Neural progenitor cell (in vitro differentiated cells): Measurements from ENCODE around the gene TRPC4. TPM values are rescaled to one million over a fixed set of nuclear protein-coding genes. Genes with fewer than 3 reads are reported as not detected.

Source experiments
- DNase-seq: peaks from one replicate; pipeline ENCODE4 v3.0.0-alpha.2; 2016; ENCODE audit warnings: low spot score
- H2AFZ ChIP-seq: fragments of 200-600 bp; sonication (generic); replicated peaks from 2 replicates; pipeline ENCODE4 v1.6.1; 2016; ENCODE audit warnings: antibody characterized with exemption
- H3F3A ChIP-seq: fragments of 200-600 bp; sonication (generic); 2 replicates; pipeline ENCODE4 v1.6.1; 2016; ENCODE audit warnings: antibody characterized with exemption, low read depth
- H3K27ac ChIP-seq: fragments of 200-600 bp; sonication (generic); 2 replicates; pipeline ENCODE4 v1.5.1; 2016; ENCODE audit warnings: mild to moderate bottlenecking
- H3K27me3 ChIP-seq: fragments of 200-600 bp; sonication (generic); 2 replicates; pipeline ENCODE4 v1.6.1; 2016; ENCODE audit warnings: mild to moderate bottlenecking, moderate library complexity
- H3K36me3 ChIP-seq: fragments of 200-600 bp; sonication (generic); 2 replicates; pipeline ENCODE4 v1.5.1; 2016
- H3K4me1 ChIP-seq: fragments of 200-600 bp; sonication (generic); 2 replicates; pipeline ENCODE4 v1.6.1; 2016; ENCODE audit warnings: mixed run types
- H3K4me2 ChIP-seq: fragments of 200-600 bp; sonication (generic); 2 replicates; pipeline ENCODE4 v1.6.1; 2016
- H3K4me3 ChIP-seq: fragments of 200-600 bp; sonication (generic); 2 replicates; pipeline ENCODE4 v1.5.1; 2016
- H3K79me2 ChIP-seq: fragments of 200-600 bp; sonication (generic); 2 replicates; pipeline ENCODE4 v1.6.1; 2016; ENCODE audit warnings: low read depth
- H3K9ac ChIP-seq: fragments of 200-600 bp; sonication (generic); 2 replicates; pipeline ENCODE4 v1.6.1; 2016
- H3K9me3 ChIP-seq: fragments of 200-600 bp; sonication (generic); 2 replicates; pipeline ENCODE4 v1.5.1; 2016; ENCODE audit warnings: low read depth
- H4K20me1 ChIP-seq: fragments of 200-600 bp; sonication (generic); 2 replicates; pipeline ENCODE4 v1.6.1; 2016; ENCODE audit warnings: low read depth
- H3K27ac Mint-ChIP-seq: 3 replicates; pipeline ENCODE4 v1.8.0; 2021; ENCODE audit warnings: mixed read lengths
- H3K27me3 Mint-ChIP-seq: 2 replicates; pipeline ENCODE4 v1.8.0; 2022; ENCODE audit warnings: low read depth, mild to moderate bottlenecking, inconsistent platforms, moderate library complexity, mixed read lengths; ENCODE audit not compliant: insufficient read depth
- H3K36me3 Mint-ChIP-seq: 3 replicates; pipeline ENCODE4 v1.8.0; 2021; ENCODE audit warnings: mixed read lengths
- H3K4me1 Mint-ChIP-seq: 3 replicates; pipeline ENCODE4 v1.8.0; 2021; ENCODE audit warnings: mixed read lengths
- H3K4me3 Mint-ChIP-seq: 3 replicates; pipeline ENCODE4 v1.8.0; 2021; ENCODE audit warnings: mild to moderate bottlenecking, moderate library complexity, mixed read lengths
- H3K9me3 Mint-ChIP-seq: 3 replicates; pipeline ENCODE4 v1.8.0; 2020; ENCODE audit warnings: mixed read lengths
- EZH2 ChIP-seq: fragments of 200-600 bp; sonication (generic); IDR thresholded peaks from 2 replicates; pipeline ENCODE4 v1.6.1; 2017; ENCODE audit warnings: antibody characterized with exemption, mild to moderate bottlenecking, moderate library complexity
- EZH2phosphoT487 ChIP-seq: fragments of 200-600 bp; sonication (generic); IDR thresholded peaks from 2 replicates; pipeline ENCODE4 v1.6.1; 2017; ENCODE audit warnings: antibody characterized with exemption
- total RNA-seq: library from RNA; depleted of rRNA; stranded (reverse); fragments of >200 nt; gene quantifications from 2 replicates; pipeline ENCODE4 v1.2.3, GENCODE V29; 2015; ENCODE audit warnings: low replicate concordance
- TF ChIP-seq, protein P1 (sequence below): fragments of 200-600 bp; sonication (generic); IDR thresholded peaks from 2 replicates; pipeline ENCODE4 v1.5.1; 2017; ENCODE audit warnings: antibody characterized with exemption, mild to moderate bottlenecking

The TRPC4 gene
- total RNA-seq, 1 donor from 2014 or later: 21.1 TPM

DNA sequence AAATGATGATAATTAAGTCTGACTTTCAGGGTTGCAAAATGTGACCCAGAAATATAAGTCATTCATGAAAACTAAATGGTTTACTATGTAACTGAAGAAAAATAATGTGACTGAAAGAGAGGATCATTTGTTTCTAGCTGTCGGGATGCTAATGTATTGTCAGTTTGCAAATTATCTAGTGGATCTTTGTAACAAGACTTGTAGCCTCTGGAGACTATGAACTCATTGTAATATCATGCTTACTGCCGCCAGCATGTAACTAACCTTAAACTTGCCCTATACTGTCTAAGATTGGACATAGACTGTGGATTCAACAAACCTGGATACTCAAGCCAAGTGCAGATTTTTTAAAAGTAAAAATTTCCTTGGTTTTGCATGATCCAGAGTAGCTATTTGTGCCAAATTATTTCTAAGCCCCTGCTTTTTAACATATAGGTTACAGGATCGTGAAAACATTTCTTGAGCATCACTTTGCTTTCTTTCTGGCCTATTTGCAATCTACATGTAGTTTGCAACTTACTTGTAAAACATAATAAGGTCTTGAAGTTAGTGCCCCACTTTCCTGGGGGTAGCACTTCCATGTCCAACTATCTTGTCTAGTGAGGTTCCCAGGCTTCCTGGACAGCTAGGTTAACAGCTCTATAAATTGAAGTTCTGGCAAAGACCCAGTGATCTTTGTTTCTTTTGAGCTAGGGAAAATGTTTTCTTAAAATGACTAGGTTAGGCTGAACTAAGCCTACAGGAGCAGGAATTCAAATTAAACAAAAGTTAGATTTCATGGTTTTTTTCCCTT, 267.7 kb downstream of the TRPC4 start:
- Histone ChIP-seq H3K27ac (no peak overlapping the region), H3K4me2 (no peak overlapping the region), H3K4me3 (no peak overlapping the region), H4K20me1 (no peaks in the 10 kb centered on the region), H3K27me3 (no peaks in the 10 kb centered on the region), H3F3A (no peaks in the 10 kb centered on the region), H3K36me3 (no peaks in the 10 kb centered on the region), H2AFZ (peak overlapping the region; percentile 13), H3K9me3 (no peaks in the 10 kb centered on the region), H3K9ac (no peak overlapping the region), H3K4me1 (no peaks in the 10 kb centered on the region), H3K79me2 (no peaks in the 10 kb centered on the region)
- H3K27me3 Mint-ChIP-seq: no peaks in the 10 kb centered on the region
- H3K36me3 Mint-ChIP-seq: no peaks in the 10 kb centered on the region
- TF ChIP-seq, protein P1, sequence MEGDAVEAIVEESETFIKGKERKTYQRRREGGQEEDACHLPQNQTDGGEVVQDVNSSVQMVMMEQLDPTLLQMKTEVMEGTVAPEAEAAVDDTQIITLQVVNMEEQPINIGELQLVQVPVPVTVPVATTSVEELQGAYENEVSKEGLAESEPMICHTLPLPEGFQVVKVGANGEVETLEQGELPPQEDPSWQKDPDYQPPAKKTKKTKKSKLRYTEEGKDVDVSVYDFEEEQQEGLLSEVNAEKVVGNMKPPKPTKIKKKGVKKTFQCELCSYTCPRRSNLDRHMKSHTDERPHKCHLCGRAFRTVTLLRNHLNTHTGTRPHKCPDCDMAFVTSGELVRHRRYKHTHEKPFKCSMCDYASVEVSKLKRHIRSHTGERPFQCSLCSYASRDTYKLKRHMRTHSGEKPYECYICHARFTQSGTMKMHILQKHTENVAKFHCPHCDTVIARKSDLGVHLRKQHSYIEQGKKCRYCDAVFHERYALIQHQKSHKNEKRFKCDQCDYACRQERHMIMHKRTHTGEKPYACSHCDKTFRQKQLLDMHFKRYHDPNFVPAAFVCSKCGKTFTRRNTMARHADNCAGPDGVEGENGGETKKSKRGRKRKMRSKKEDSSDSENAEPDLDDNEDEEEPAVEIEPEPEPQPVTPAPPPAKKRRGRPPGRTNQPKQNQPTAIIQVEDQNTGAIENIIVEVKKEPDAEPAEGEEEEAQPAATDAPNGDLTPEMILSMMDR: no peak
- TF ChIP-seq EZH2phosphoT487 (no peak), EZH2 (no peak)
- no peak for DNase-seq
- H3K4me1 Mint-ChIP-seq: peaks cover 11% of the 10 kb centered on the region
- H3K27ac Mint-ChIP-seq: no peak overlapping the region
- no peak overlapping the region for H3K4me3 Mint-ChIP-seq
- H3K9me3 Mint-ChIP-seq: no peaks in the 10 kb centered on the region

DNA sequence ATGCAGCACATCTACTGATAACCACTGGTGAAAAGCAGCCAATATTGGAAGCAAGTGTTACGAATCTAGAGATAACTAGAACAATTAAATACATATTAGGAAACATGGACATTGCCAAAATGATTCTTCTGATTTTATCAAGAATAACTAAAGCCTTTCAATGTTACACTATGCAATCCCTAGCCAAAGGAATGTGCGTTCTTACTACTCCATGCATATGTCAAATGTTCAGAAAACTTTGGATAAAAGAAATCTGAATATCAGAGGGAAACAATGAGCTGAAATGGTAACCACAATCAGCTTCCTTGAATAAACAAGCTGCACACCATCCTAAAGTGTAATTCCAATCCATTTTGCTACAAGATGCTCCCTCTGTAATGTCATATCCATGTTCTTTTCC, 270.1 kb downstream of the TRPC4 start:
- peaks cover 23% of the 10 kb centered on the region for H3K4me1 Mint-ChIP-seq

DNA sequence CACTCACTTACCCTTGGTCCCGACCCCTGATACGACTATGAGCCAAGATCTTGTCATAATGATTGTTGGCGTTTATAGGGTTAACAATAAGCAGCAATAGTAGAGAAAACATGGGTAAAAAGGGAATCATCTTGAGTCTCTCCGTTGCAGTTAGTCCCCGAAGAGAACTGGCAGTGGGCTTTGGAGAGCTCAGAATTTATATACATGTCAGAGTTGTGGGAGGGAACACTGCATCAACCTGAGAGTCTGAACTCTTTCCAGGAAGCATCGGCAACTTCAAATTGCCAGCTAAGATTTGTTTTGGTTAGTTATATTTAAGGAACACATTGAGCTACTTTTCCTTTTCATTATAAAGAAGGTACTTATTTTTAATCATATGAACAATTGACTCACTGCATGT, 271.0 kb downstream of the TRPC4 start, which contains the start of gene POSTN:
Gene POSTN, minus strand, starts transcription at position 172 of the 400 bp plus-strand sequence. Its CDS starts 42 bp downstream, at position 130.
- Histone ChIP-seq H3K4me3 (no peak within 1 kb of the TSS), H3F3A (no peaks in the 10 kb centered on the region), H4K20me1 (no peaks in the 10 kb centered on the region), H3K9ac (no peak within 1 kb of the TSS), H3K4me1 (no peaks in the 10 kb centered on the region), H2AFZ (peak within 1 kb of the TSS; percentile 57), H3K79me2 (no peaks in the 10 kb centered on the region), H3K4me2 (no peak within 1 kb of the TSS), H3K36me3 (no peaks in the 10 kb centered on the region), H3K9me3 (no peaks in the 10 kb centered on the region), H3K27me3 (no peaks in the 10 kb centered on the region), H3K27ac (no peak within 1 kb of the TSS)
- DNase-seq: no peak
- H3K4me1 Mint-ChIP-seq: peaks cover 24% of the 10 kb centered on the region
- H3K9me3 Mint-ChIP-seq: no peaks in the 10 kb centered on the region
- H3K27me3 Mint-ChIP-seq: no peaks in the 10 kb centered on the region
- H3K4me3 Mint-ChIP-seq: no peak within 1 kb of the TSS
- H3K36me3 Mint-ChIP-seq: no peaks in the 10 kb centered on the region
- H3K27ac Mint-ChIP-seq: no peak within 1 kb of the TSS
- TF ChIP-seq EZH2 (no peak), EZH2phosphoT487 (no peak)
- TF ChIP-seq, protein P1: no peak

More for the DNA sequence above, 270.1 kb downstream of the TRPC4 start:
- H3K27me3 Mint-ChIP-seq: no peaks in the 10 kb centered on the region
- Histone ChIP-seq H3K4me1 (no peaks in the 10 kb centered on the region), H2AFZ (peak overlapping the region; percentile 50), H4K20me1 (no peaks in the 10 kb centered on the region), H3K4me3 (no peak overlapping the region), H3K4me2 (no peak overlapping the region), H3K9ac (no peak overlapping the region), H3K27me3 (no peaks in the 10 kb centered on the region), H3K79me2 (no peaks in the 10 kb centered on the region), H3F3A (no peaks in the 10 kb centered on the region), H3K36me3 (no peaks in the 10 kb centered on the region), H3K9me3 (no peaks in the 10 kb centered on the region), H3K27ac (no peak overlapping the region)
- H3K36me3 Mint-ChIP-seq: no peaks in the 10 kb centered on the region
- no peak overlapping the region for H3K4me3 Mint-ChIP-seq
- no peak for DNase-seq
- H3K9me3 Mint-ChIP-seq: no peaks in the 10 kb centered on the region
- H3K27ac Mint-ChIP-seq: no peak overlapping the region
- TF ChIP-seq EZH2phosphoT487 (no peak), EZH2 (no peak)
- TF ChIP-seq, protein P1: no peak
